Body of pancreas (tissue), 4 donors: ENCODE results near the gene PHACTR3.

Source experiments
- CTCF ChIP-seq, 7 experiments: fragments of 450-650 bp in 4 of 7; fragments of 200-600 bp in 3 of 7; sonication (generic) in 3 of 7; IDR thresholded peaks; one replicate each; pipeline ENCODE4 v1.5.1; 2016 to 2019; ENCODE audit warnings: antibody characterized with exemption in 7 of 7
- POLR2A ChIP-seq, 3 donors: fragments of 450-650 bp; IDR thresholded peaks; one replicate each; pipeline ENCODE4 v1.6.1; 2016; ENCODE audit warnings: antibody characterized with exemption in 3 of 3, mild to moderate bottlenecking in 2 of 3

- TF ChIP-seq CTCF (IDR thresholded peaks at IDR 0.05), result no peak
- no peak for TF ChIP-seq POLR2A (IDR thresholded peaks at IDR 0.05)
These were observed 257.1 kb downstream of the PHACTR3 start for GRCh38 chr20:59861401-59861800.
